Epithelial cell of prostate (primary cell): ENCODE measurements around the gene NTPCR.
A peak's percentile ranks its signal among the peaks of the same experiment; 100 is the strongest.
"Not testable (repeated sequence)": the region's sequence is repeated elsewhere in the genome, so short reads cannot be mapped to it uniquely, and the experiment has no call there.

Experiments used
- DNase-seq: peaks from one replicate; pipeline ENCODE4 v3.0.0-alpha.2; 2011; ENCODE audit warnings: low read depth, low spot score
- H3K27ac ChIP-seq: fragments of 450-650 bp; 2 replicates; pipeline ENCODE4 v1.5.1; 2017; ENCODE audit warnings: mild to moderate bottlenecking

NTPCR gene

GRCh38 chr1:232925421-232926220 lies 24.8 kb upstream of the NTPCR start:
- DNase-seq, result no peak
- no peak overlapping the region for H3K27ac ChIP-seq

- not testable (repeated sequence) for DNase-seq, H3K27ac ChIP-seq
These were observed 23.2 kb upstream of the NTPCR start for GRCh38 chr1:232927166-232927565.

DNA sequence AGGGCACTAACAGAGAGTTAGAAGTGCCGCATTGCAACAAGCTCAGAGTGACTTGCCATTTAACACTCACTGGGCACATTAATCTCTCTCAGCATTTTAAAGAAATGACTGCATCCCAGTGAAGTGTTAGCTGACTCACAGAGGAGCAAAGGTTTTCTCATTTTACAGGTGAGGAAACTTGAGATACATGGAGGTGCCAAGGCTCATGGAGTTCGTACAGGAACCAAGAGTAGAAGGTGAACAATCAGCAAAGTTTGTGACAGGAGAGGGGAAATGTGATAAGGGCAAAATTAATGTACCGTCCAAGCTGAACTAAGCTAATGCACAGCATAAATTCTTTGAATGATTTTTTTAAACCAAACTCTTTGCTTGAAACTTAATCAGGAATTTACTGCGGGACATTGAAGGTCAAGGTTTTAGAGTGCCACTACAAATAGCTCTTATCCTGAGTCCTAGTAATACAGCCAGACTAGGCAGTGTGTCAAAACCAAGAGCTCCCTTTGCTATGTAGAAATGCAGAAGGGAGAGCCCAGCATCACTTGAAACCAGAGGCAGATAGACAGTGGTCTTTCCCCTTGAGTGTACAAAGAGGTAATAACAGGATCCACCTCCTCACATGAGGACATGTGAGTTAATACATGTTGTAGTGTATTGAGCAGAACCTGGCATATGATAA lies 22.4 kb upstream of the NTPCR start:
- DNase-seq, result no peak
- no peak overlapping the region for H3K27ac ChIP-seq

GRCh38 chr1:232932486-232933425 lies 17.7 kb upstream of the NTPCR start:
- H3K27ac ChIP-seq, result no peak overlapping the region
- no peak for DNase-seq

- DNase-seq, result no peak
- no peak overlapping the region for H3K27ac ChIP-seq
These were observed 13.5 kb upstream of the NTPCR start for GRCh38 chr1:232936941-232937340.

- DNase-seq, result no peak
- H3K27ac ChIP-seq, result no peak overlapping the region
These were observed 12.6 kb upstream of the NTPCR start for GRCh38 chr1:232937741-232938375.

DNA sequence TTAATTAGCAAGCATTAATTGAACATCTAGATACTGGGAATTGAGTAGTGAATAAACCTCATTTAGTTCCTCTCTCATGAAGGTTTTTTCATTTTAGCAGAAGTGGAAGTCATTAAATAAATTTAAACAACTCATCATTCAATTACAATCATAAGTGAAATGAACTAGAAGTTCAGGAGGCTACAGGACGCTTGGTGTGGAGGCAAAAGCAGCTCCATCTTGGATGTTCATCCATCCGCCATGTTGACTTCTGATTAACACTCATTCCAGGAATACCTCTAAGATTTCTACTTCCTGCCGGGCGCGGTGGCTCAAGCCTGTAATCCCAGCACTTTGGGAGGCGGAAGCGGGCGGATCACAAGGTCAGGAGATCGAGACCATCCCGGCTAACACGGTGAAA lies 11.5 kb upstream of the NTPCR start:
- DNase-seq, result no peak
- no peak overlapping the region for H3K27ac ChIP-seq

DNA sequence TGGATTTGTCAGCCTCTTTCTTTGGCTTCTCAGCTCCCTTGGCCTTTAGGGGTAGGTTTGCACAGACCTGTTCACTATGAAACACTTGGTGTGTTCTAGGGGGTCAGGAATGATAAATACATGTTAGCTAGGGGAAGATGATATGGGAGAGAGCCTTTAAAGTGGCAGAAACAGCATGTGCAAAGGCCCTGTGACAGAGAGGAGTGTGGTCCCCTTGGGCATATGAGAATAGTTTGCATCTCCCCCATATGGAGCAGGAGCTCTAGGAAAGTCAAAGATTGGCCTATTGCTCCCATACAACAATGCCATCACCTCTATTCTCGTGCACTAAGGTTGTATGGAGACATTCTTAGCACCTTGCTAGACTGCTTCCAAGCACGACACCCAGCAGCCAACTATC lies 10.7 kb upstream of the NTPCR start:
- H3K27ac ChIP-seq, result no peak overlapping the region
- DNase-seq, result no peak

DNA sequence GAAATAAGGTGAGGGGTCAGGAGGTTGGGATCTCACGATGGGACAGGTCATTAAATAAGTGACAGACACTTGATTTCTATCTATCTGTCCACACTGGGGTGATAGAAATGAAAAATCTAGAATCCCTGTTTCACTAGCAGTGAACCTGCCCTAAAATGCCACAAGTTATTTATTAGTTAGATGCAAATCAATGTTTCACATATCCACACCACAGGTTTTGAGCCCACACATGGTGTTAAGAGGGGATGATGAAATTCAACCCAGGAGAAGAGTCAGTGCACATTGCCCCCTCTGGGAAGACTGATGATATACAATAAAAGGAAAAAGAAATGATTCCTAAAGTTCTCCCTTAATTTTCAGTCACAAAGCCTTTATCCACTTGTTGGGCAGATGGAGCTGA lies 10.1 kb upstream of the NTPCR start:
- no peak overlapping the region for H3K27ac ChIP-seq
- DNase-seq, result no peak

DNA sequence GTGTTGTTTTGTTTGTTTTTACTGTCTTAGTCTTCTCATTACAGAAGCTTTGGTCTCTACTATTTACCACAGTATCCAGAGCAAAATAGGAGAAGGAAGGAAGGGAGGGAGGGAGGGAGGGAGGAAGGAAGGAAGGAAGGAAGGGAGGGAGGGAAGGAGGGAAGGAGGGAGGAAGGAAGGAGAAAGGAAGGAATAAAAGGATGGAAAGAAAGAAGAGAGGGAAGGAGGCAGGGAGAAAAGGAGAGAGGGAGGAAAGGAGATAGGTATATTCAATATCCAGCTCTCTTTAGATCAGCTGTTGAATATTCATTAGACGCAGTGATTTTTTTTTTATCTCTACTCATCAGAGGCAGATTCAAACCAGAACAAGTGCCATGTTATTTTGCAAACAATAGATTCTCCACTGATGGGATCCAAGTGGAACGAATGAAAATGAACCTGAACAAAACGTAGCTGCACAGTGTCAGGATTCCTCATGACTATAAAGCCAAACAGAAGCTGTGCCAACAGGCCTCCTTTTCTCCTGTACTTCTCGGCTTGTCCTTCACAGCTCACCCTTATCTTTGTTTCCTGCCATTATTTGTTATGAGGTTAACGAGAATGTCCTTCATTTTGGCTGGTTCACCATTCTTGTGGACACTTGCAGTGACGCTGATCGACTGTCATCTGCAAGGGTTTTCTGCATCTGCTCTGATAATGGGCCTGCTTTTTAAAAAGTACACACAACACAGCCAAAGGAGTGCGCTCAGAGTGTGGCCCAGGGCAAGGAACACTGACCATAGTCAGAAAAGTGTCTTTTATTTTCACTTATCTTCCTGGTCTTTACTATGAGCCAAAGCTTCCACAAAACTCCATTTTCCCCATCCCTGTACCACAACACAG lies 7.8 kb upstream of the NTPCR start:
- H3K27ac ChIP-seq, result no peak overlapping the region

GRCh38 chr1:232943679-232944252 lies 6.6 kb upstream of the NTPCR start:
- DNase-seq, result no peak
- H3K27ac ChIP-seq, result no peak overlapping the region

More for the DNA sequence above, 7.8 kb upstream of the NTPCR start:
- DNase-seq, result no peak

GRCh38 chr1:232944347-232944746 lies 6.1 kb upstream of the NTPCR start:
- H3K27ac ChIP-seq, result no peak overlapping the region
- DNase-seq, result no peak

- H3K27ac ChIP-seq, result peak overlapping the region; percentile 78
- DNase-seq, result no peak
These were observed 695 bp upstream of the NTPCR start for GRCh38 chr1:232949636-232950196.

DNA sequence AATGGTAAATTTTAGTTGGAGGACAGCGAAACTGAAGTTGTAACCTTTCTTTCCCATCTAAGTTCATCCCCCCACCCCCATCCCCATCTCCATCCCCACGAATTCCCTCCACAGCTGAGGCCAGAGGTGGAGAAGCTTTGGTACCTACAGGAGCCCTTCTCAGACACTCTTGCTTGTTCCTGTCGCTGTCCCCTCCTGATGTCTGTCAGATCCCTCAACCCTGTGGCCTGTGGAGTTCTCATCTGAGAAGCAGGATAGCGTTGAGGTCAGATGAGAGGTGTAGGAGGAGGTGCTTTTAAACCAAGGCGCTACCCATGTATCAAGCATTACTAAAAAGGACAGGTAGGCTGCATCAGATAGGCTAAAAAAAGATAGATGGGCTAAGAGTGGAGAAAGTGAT lies 769 bp downstream of the NTPCR start:
- no peak for DNase-seq
- H3K27ac ChIP-seq, result peak overlapping the region; percentile 78

DNA sequence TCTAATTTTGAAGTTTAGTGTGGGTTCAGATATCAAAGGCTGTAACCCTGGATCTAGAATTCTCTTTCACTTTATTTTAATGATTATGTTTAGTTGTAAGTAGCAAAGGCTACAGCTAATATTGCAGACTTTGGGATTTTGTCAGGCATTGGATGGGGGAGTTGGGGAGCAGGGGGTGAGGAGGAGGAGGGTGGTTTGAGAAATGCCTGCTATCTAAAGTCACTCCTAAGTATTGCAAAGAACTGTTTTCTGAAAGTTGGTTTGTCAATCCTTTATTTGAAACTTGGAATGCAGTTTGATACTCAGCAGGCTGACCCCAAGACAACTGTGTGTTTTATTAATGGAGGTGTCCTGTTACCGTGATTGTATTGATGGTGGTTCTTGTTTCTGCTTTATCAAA lies 1.2 kb downstream of the NTPCR start:
- DNase-seq, result no peak
- no peak overlapping the region for H3K27ac ChIP-seq

- peak overlapping the region; percentile 23 for H3K27ac ChIP-seq
- DNase-seq, result peak; percentile 50
These were observed 2.4 kb downstream of the NTPCR start for GRCh38 chr1:232952514-232953499.

- no peak for DNase-seq
- H3K27ac ChIP-seq, result no peak overlapping the region
These were observed 4.4 kb downstream of the NTPCR start for GRCh38 chr1:232954594-232955365.
